Smooth muscle cell (in vitro differentiated cells): ENCODE results near the gene TDRD7. TPM values are rescaled to one million over a fixed set of nuclear protein-coding genes. Genes with fewer than 3 reads are reported as not detected.

Experiments used
- DNase-seq: peaks from one replicate; lab custom pipeline; 2025; ENCODE audit not compliant: unreplicated experiment; lab: John Stamatoyannopoulos, UW
- H2AFZ ChIP-seq: fragments of 200-600 bp; sonication (generic); 2 replicates; pipeline ENCODE4 v1.6.0; 2016; ENCODE audit warnings: antibody characterized with exemption, low read depth, mild to moderate bottlenecking
- H3F3A ChIP-seq: fragments of 200-600 bp; sonication (generic); 2 replicates; pipeline ENCODE4 v1.6.0; 2017; ENCODE audit warnings: antibody characterized with exemption, low read depth
- H3K27ac ChIP-seq: fragments of 200-600 bp; sonication (generic); 2 replicates; pipeline ENCODE4 v1.5.1; 2016; ENCODE audit warnings: low read depth, mild to moderate bottlenecking
- H3K27me3 ChIP-seq: fragments of 200-600 bp; sonication (generic); 2 replicates; pipeline ENCODE4 v1.6.1; 2016; ENCODE audit warnings: low read depth, mild to moderate bottlenecking
- H3K36me3 ChIP-seq: fragments of 200-600 bp; sonication (generic); 2 replicates; pipeline ENCODE4 v1.5.1; 2016; ENCODE audit warnings: low read depth
- H3K4me1 ChIP-seq: fragments of 200-600 bp; sonication (generic); 2 replicates; pipeline ENCODE4 v1.5.1; 2016; ENCODE audit warnings: low read depth
- H3K4me2 ChIP-seq: fragments of 200-600 bp; sonication (generic); 2 replicates; pipeline ENCODE4 v1.6.0; 2016; ENCODE audit warnings: mild to moderate bottlenecking
- H3K4me3 ChIP-seq: fragments of 200-600 bp; sonication (generic); 2 replicates; pipeline ENCODE4 v1.5.1; 2016; ENCODE audit warnings: mild to moderate bottlenecking
- H3K79me2 ChIP-seq: fragments of 200-600 bp; sonication (generic); 2 replicates; pipeline ENCODE4 v1.6.0; 2016; ENCODE audit warnings: low read depth, mild to moderate bottlenecking
- H3K9ac ChIP-seq: fragments of 200-600 bp; sonication (generic); 2 replicates; pipeline ENCODE4 v1.6.0; 2016; ENCODE audit warnings: low read depth
- H3K9me3 ChIP-seq: fragments of 200-600 bp; sonication (generic); replicated peaks from 2 replicates; pipeline ENCODE4 v1.5.1; 2016; ENCODE audit warnings: low read depth
- H4K20me1 ChIP-seq: fragments of 200-600 bp; sonication (generic); 2 replicates; pipeline ENCODE4 v1.6.0; 2016; ENCODE audit warnings: low read depth
- WGBS: methylation state at CpG from one replicate; pipeline ENCODE4 v1.1.7; 2016; ENCODE audit warnings: low lambda C conversion rate; 5-methylcytosine and 5-hydroxymethylcytosine counted together
- polyA plus RNA-seq: library from polyadenylated mRNA; unstranded; fragments of >200 nt; fragmentation: Nextera tagmentation; extraction: Ambion mirVana; gene quantifications from 2 replicates; pipeline ENCODE4 v1.2.1, GENCODE V29; 2016
- total RNA-seq: library from RNA; depleted of rRNA; stranded (reverse); fragments of >200 nt; gene quantifications from 2 replicates; pipeline ENCODE4 v1.2.3, GENCODE V29; 2014
- TF ChIP-seq, protein P1 (sequence below): fragments of 200-600 bp; sonication (generic); IDR thresholded peaks from 2 replicates; pipeline ENCODE4 v1.5.1; 2017; ENCODE audit warnings: borderline replicate concordance, mild to moderate bottlenecking, antibody characterized with exemption; ENCODE audit not compliant: insufficient read depth, poor library complexity, severe bottlenecking

TDRD7 gene
- total and polyA plus RNA-seq, 2 experiments from 2014 or later: 1.5 to 3.4 TPM

DNA sequence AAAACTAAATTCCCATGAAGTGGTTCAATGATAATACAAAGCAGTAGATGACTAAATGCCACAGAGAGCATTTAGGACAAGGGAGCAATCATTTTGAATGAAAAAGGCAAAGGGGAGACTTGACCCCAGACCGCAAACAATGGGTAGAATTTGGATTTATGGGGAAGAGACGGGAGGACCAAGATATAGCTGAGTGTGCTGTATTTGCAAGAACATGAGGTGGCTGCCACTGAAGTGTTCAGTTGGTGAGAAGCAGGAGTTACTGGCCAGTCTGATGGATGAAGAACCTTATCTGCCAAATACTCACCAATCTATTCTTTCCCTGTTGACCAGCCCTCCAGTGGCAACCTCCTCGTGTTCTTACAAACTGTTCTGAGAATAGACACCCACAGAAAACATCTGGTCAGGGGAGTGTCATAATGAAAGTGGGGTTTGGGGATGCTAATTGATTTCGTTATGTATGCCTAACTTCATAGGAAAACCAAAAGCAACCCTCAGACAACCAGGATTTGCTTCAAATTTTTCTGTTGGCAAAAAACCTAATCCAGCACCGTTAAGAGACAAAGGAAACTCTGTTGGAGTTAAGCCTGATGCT lies 19.8 kb downstream of the TDRD7 start:
- 88% methylated on average over 5 of the region's 5 CpGs for WGBS
- no peaks in the 10 kb centered on the region for H3F3A ChIP-seq
- no peaks in the 10 kb centered on the region for H3K27me3 ChIP-seq
- H3K4me1 ChIP-seq: no peaks in the 10 kb centered on the region
- H3K9me3 ChIP-seq: no peaks in the 10 kb centered on the region
- H3K27ac ChIP-seq: no peak overlapping the region
- H3K36me3 ChIP-seq: no peaks in the 10 kb centered on the region
- no peak overlapping the region for H3K9ac ChIP-seq
- no peak overlapping the region for H3K4me3 ChIP-seq
- TF ChIP-seq, protein P1, sequence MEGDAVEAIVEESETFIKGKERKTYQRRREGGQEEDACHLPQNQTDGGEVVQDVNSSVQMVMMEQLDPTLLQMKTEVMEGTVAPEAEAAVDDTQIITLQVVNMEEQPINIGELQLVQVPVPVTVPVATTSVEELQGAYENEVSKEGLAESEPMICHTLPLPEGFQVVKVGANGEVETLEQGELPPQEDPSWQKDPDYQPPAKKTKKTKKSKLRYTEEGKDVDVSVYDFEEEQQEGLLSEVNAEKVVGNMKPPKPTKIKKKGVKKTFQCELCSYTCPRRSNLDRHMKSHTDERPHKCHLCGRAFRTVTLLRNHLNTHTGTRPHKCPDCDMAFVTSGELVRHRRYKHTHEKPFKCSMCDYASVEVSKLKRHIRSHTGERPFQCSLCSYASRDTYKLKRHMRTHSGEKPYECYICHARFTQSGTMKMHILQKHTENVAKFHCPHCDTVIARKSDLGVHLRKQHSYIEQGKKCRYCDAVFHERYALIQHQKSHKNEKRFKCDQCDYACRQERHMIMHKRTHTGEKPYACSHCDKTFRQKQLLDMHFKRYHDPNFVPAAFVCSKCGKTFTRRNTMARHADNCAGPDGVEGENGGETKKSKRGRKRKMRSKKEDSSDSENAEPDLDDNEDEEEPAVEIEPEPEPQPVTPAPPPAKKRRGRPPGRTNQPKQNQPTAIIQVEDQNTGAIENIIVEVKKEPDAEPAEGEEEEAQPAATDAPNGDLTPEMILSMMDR: no peak
- no peak overlapping the region for H3K4me2 ChIP-seq
- no peak overlapping the region for H2AFZ ChIP-seq
- DNase-seq: no peak
- H3K79me2 ChIP-seq: no peaks in the 10 kb centered on the region
- H4K20me1 ChIP-seq: no peaks in the 10 kb centered on the region

DNA sequence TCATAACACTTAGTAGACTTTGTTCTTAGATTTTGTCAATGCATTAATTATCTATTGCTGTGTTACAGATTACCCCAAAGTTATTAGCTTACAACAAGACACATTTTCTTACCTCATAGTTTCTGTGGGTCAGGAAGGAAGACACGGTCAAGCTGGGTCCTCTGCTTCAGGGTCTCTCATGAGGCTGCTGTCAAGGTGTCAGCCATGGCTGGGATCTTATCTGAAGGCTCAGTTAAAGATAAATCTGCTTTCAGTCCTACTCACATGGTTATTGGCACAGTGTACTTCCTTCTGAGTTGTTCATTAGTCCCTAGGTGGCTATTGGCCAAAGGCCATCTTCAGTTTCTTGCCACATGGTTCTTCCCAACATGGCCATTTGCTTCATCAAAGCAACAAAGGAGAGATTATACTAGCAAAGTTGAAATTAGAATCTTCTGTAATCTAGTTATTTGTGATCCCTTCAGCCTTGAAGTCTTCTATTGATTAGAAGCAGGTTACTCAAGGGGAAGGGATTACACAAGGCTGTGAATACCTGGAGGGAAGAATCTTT lies 25.2 kb downstream of the TDRD7 start:
- H3K9ac ChIP-seq: no peak overlapping the region
- no peaks in the 10 kb centered on the region for H3K27me3 ChIP-seq
- H3F3A ChIP-seq: no peaks in the 10 kb centered on the region
- H3K4me1 ChIP-seq: no peaks in the 10 kb centered on the region
- H3K4me3 ChIP-seq: no peak overlapping the region
- no peaks in the 10 kb centered on the region for H3K79me2 ChIP-seq
- no peaks in the 10 kb centered on the region for H3K36me3 ChIP-seq
- no peaks in the 10 kb centered on the region for H4K20me1 ChIP-seq
- no peak overlapping the region for H3K27ac ChIP-seq
- H3K4me2 ChIP-seq: no peak overlapping the region
- no peaks in the 10 kb centered on the region for H3K9me3 ChIP-seq
- no peak for DNase-seq
- no peak overlapping the region for H2AFZ ChIP-seq
- WGBS: 97% methylated on average over 1 of the region's 1 CpG
- TF ChIP-seq, protein P1: no peak

DNA sequence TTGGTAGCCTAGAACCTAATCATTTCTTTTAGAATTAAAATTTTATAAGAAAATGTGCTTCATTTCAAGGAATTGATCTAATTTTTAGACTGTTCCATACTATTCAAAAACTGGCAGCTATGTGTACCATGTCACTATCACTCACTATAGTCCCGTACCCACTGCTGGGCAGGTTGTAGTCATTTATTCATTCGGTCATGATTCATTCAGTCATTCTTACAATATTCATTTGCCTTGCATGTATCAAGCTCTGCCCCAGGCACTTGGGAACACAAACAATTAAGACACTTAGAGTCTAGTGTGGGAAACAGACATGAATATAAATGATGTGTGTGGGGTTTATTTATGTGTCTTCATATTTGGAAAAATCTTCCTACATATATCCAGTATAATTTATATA lies 26.4 kb downstream of the TDRD7 start:
- H3K27me3 ChIP-seq: no peaks in the 10 kb centered on the region
- 95% methylated on average over 2 of the region's 2 CpGs for WGBS
- no peaks in the 10 kb centered on the region for H3K36me3 ChIP-seq
- no peak overlapping the region for H2AFZ ChIP-seq
- TF ChIP-seq, protein P1: no peak
- H3K4me3 ChIP-seq: no peak overlapping the region
- H3K4me1 ChIP-seq: no peaks in the 10 kb centered on the region
- no peak overlapping the region for H3K27ac ChIP-seq
- no peak for DNase-seq
- H3K9me3 ChIP-seq: no peaks in the 10 kb centered on the region
- H3K79me2 ChIP-seq: no peaks in the 10 kb centered on the region
- no peak overlapping the region for H3K4me2 ChIP-seq
- H3F3A ChIP-seq: no peaks in the 10 kb centered on the region
- no peak overlapping the region for H3K9ac ChIP-seq
- H4K20me1 ChIP-seq: no peaks in the 10 kb centered on the region

DNA sequence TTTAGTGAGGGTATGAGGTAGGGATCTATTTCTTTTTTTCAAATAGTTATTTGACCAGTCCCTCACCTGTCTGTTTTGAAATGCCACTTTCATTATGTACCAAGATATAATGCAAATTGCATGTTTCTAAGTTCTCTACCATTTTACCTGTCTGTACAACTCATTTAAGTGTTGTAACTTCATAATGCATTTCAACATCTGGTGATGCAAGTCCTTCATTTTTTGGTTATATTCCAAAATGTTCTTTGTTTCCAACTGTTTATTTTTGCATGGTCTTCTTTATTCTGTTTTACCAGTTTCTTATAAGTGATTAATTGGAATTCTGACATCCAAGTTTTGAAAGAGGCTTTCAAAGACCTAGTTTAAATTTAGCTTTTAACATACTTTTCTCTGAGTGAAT lies 26.8 kb downstream of the TDRD7 start:
- no peak for DNase-seq
- no peaks in the 10 kb centered on the region for H3K9me3 ChIP-seq
- no peak overlapping the region for H3K9ac ChIP-seq
- TF ChIP-seq, protein P1: no peak
- no peak overlapping the region for H3K4me2 ChIP-seq
- H2AFZ ChIP-seq: no peak overlapping the region
- H3K4me1 ChIP-seq: no peaks in the 10 kb centered on the region
- no peaks in the 10 kb centered on the region for H4K20me1 ChIP-seq
- H3K36me3 ChIP-seq: no peaks in the 10 kb centered on the region
- no peaks in the 10 kb centered on the region for H3K79me2 ChIP-seq
- no peaks in the 10 kb centered on the region for H3K27me3 ChIP-seq
- no peak overlapping the region for H3K4me3 ChIP-seq
- H3K27ac ChIP-seq: no peak overlapping the region
- no peaks in the 10 kb centered on the region for H3F3A ChIP-seq
